CD4-positive, alpha-beta T cell treated with Interleukin-17A for 4 hours (primary cell): ENCODE results near the gene SH3PXD2A.

Source experiments
- DNase-seq: peaks from one replicate; pipeline ENCODE4 v3.0.0-alpha.2; 2020; ENCODE audit warnings: mixed read lengths

Gene SH3PXD2A

GRCh38 chr10:103699611-103700435 lies 155.6 kb downstream of the SH3PXD2A start:
- DNase-seq, result no peak

- DNase-seq, result no peak
Observed at GRCh38 chr10:103698266-103698665, 157.1 kb downstream of the SH3PXD2A start.

- no peak for DNase-seq
Observed at GRCh38 chr10:103697787-103698186, 157.6 kb downstream of the SH3PXD2A start.

GRCh38 chr10:103696411-103697145 lies 158.8 kb downstream of the SH3PXD2A start:
- DNase-seq, result peak; percentile 89

GRCh38 chr10:103696094-103696410 lies 159.3 kb downstream of the SH3PXD2A start:
- DNase-seq, result no peak

GRCh38 chr10:103695584-103696005 lies 159.8 kb downstream of the SH3PXD2A start:
- DNase-seq, result no peak

- DNase-seq, result no peak
Observed at GRCh38 chr10:103693812-103694205, 161.6 kb downstream of the SH3PXD2A start.

GRCh38 chr10:103692952-103693811 lies 162.2 kb downstream of the SH3PXD2A start:
- peak; percentile 72 for DNase-seq

- peak; percentile 19 for DNase-seq
Observed at GRCh38 chr10:103692436-103692951, 162.9 kb downstream of the SH3PXD2A start.

GRCh38 chr10:103691723-103692435 lies 163.5 kb downstream of the SH3PXD2A start:
- DNase-seq, result peak; percentile 46

- no peak for DNase-seq
Observed at GRCh38 chr10:103691267-103691666, 164.1 kb downstream of the SH3PXD2A start.

- no peak for DNase-seq
Observed at GRCh38 chr10:103690281-103690680, 165.1 kb downstream of the SH3PXD2A start.

GRCh38 chr10:103688491-103688890 lies 166.9 kb downstream of the SH3PXD2A start:
- no peak for DNase-seq

- DNase-seq, result no peak
Observed at GRCh38 chr10:103687718-103688117, 167.7 kb downstream of the SH3PXD2A start.

- DNase-seq, result no peak
Observed at GRCh38 chr10:103687172-103687571, 168.2 kb downstream of the SH3PXD2A start.

- DNase-seq, result peak; percentile 85
Observed at GRCh38 chr10:103685880-103686669, 169.3 kb downstream of the SH3PXD2A start.

- no peak for DNase-seq
Observed at GRCh38 chr10:103683851-103684250, 171.5 kb downstream of the SH3PXD2A start.

GRCh38 chr10:103682631-103683030 lies 172.7 kb downstream of the SH3PXD2A start:
- DNase-seq, result no peak

GRCh38 chr10:103681617-103682399 lies 173.6 kb downstream of the SH3PXD2A start:
- no peak for DNase-seq

GRCh38 chr10:103680869-103681236 lies 174.5 kb downstream of the SH3PXD2A start:
- DNase-seq, result no peak
